HepG2 (cell line): ENCODE data around the gene MOSPD2. TPM values are rescaled to one million over a fixed set of nuclear protein-coding genes. Genes with fewer than 3 reads are reported as not detected.

ENCODE experiments used
- HOXA9 ChIP-seq: sonication (generic); formaldehyde crosslinking; IDR thresholded peaks from 2 replicates; pipeline ENCODE4 v1.8.1; 2022; ENCODE audit warnings: missing genetic modification reagents, mild to moderate bottlenecking, moderate library complexity, borderline replicate concordance
- MZF1 ChIP-seq: sonication (generic); formaldehyde crosslinking; IDR thresholded peaks from 2 replicates; pipeline ENCODE4 v1.8.1; 2023; ENCODE audit warnings: mild to moderate bottlenecking, missing genetic modification reagents, borderline replicate concordance
- PRMT3 ChIP-seq: sonication (generic); formaldehyde crosslinking; IDR thresholded peaks from 2 replicates; pipeline ENCODE4 v1.8.1; 2022; ENCODE audit warnings: low read depth, mild to moderate bottlenecking, moderate library complexity, missing genetic modification reagents, borderline replicate concordance
- RAD21 ChIP-seq: fragments of 450-650 bp; formaldehyde crosslinking; IDR thresholded peaks from 2 replicates; pipeline ENCODE4 v1.5.0; 2020; ENCODE audit warnings: mild to moderate bottlenecking
- YEATS2 ChIP-seq: sonication (generic); formaldehyde crosslinking; IDR thresholded peaks from 2 replicates; pipeline ENCODE4 v1.4.0; 2020; ENCODE audit warnings: missing genetic modification reagents, borderline replicate concordance
- ZNF20 ChIP-seq: sonication (generic); formaldehyde crosslinking; IDR thresholded peaks from 2 replicates; pipeline ENCODE4 v1.4.0; 2020; ENCODE audit warnings: mild to moderate bottlenecking, moderate library complexity, missing genetic modification reagents
- ZNF337 ChIP-seq: sonication (generic); formaldehyde crosslinking; IDR thresholded peaks from 2 replicates; pipeline ENCODE4 v1.5.1; 2020; ENCODE audit warnings: missing genetic modification reagents, low read depth, mild to moderate bottlenecking, borderline replicate concordance
- ZNF501 ChIP-seq: sonication (generic); formaldehyde crosslinking; IDR thresholded peaks from 2 replicates; pipeline ENCODE4 v1.5.1; 2020; ENCODE audit warnings: mild to moderate bottlenecking, moderate library complexity, missing genetic modification reagents
- ZNF589 ChIP-seq: sonication (generic); formaldehyde crosslinking; conservative IDR thresholded peaks from 2 replicates; pipeline ENCODE4 v1.8.0; 2022; ENCODE audit warnings: mild to moderate bottlenecking, moderate library complexity, missing genetic modification reagents
- ZNF644 ChIP-seq: IDR thresholded peaks from 2 replicates; pipeline ENCODE4 v1.6.1; 2016; ENCODE audit warnings: low read depth
- polyA plus RNA-seq, 8 experiments: library from polyadenylated mRNA; depleted of rRNA in 3 of 8; stranded (reverse) in 7 of 8; unstranded in 1 of 8; fragments of >200 nt; fragmentation: Illumina TruSeq in 4 of 8; extraction: Trizol in 4 of 8; gene quantifications; 2 replicates each; pipeline versions ENCODE4 v1.2.1 to v1.2.3, GENCODE V29; 2011 to 2016; ENCODE audit warnings: low read depth in 4 of 8, missing spikeins in 1 of 8, mixed read lengths in 1 of 8; ENCODE audit not compliant: insufficient read depth in 1 of 8
- total RNA-seq, 5 experiments: library from RNA; depleted of rRNA; stranded (reverse); fragments of >200 nt; fragmentation: Illumina TruSeq; extraction: Trizol; gene quantifications; 2 replicates each; pipeline ENCODE4 v1.2.3, GENCODE V29; 2016; ENCODE audit warnings: low read depth in 1 of 5
- TF ChIP-seq, protein P1 (sequence below), 2 experiments: fragments of 450-650 bp in 1 of 2; sonication (generic) in 1 of 2; formaldehyde crosslinking in 1 of 2; IDR thresholded peaks; 2 replicates each; pipeline versions ENCODE4 v1.6.1 to v1.8.0; 2016 to 2022; ENCODE audit warnings: antibody characterized with exemption in 1 of 2, mild to moderate bottlenecking in 1 of 2, missing genetic modification reagents in 1 of 2
- TF ChIP-seq, protein P2 (sequence below): sonication (generic); formaldehyde crosslinking; IDR thresholded peaks from 2 replicates; pipeline ENCODE4 v1.8.1; 2023; ENCODE audit warnings: mild to moderate bottlenecking, missing genetic modification reagents
- TF ChIP-seq, protein P3 (sequence below): sonication (generic); formaldehyde crosslinking; conservative IDR thresholded peaks from 2 replicates; pipeline ENCODE4 v1.5.0; 2020; ENCODE audit warnings: missing genetic modification reagents
- TF ChIP-seq, protein P4 (sequence below): IDR thresholded peaks from 2 replicates; pipeline ENCODE4 v1.6.1; 2016; ENCODE audit warnings: low read depth

MOSPD2 gene
- total and polyA plus RNA-seq, 2 of the 13 experiments (the other 11 are each of a cell fraction or from before 2014, with no cell fraction given) = 4.8 to 7.0 TPM

DNA sequence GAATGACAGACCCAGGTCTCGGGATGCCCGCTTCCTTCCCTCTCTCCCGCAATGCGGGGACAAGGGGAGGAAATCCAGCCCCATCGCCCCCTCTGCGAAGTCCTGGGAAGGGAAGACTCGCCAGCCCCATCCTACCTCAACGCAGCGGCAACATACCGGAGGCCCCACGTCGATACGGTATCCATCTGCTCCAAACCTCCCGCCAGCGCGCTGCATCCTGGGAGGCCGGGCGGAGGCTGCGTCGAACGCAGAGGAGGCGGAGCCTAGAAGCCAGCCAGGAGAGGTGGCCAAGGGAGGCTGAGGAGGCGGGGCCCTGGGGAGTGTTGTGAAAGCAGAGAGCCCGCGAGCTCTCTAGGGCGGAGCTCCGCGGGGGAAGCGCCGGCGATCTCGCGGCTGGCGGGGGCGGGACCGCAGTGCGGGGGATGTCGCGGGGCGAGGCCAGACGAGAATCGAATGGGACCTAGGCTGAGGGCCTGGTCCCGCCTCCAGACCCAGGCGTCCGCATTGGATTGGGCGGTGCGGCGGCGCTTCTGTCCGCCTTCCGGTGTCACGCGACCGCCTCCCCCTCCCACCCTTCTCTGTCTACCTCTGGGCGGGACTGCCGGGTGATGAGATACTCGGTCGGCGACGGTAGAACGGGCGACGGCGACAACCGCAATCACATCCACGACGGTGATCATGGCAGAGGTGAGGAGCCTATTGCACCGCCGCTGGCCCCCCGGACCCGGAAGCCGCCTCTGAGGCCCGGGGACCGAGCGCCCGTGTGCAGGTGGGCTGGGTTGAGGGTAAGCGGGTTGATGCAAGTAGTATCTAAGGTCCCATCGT lies at the start of gene MOSPD2, which contains the start of gene FANCB (continued):
- TF ChIP-seq, protein P1, sequence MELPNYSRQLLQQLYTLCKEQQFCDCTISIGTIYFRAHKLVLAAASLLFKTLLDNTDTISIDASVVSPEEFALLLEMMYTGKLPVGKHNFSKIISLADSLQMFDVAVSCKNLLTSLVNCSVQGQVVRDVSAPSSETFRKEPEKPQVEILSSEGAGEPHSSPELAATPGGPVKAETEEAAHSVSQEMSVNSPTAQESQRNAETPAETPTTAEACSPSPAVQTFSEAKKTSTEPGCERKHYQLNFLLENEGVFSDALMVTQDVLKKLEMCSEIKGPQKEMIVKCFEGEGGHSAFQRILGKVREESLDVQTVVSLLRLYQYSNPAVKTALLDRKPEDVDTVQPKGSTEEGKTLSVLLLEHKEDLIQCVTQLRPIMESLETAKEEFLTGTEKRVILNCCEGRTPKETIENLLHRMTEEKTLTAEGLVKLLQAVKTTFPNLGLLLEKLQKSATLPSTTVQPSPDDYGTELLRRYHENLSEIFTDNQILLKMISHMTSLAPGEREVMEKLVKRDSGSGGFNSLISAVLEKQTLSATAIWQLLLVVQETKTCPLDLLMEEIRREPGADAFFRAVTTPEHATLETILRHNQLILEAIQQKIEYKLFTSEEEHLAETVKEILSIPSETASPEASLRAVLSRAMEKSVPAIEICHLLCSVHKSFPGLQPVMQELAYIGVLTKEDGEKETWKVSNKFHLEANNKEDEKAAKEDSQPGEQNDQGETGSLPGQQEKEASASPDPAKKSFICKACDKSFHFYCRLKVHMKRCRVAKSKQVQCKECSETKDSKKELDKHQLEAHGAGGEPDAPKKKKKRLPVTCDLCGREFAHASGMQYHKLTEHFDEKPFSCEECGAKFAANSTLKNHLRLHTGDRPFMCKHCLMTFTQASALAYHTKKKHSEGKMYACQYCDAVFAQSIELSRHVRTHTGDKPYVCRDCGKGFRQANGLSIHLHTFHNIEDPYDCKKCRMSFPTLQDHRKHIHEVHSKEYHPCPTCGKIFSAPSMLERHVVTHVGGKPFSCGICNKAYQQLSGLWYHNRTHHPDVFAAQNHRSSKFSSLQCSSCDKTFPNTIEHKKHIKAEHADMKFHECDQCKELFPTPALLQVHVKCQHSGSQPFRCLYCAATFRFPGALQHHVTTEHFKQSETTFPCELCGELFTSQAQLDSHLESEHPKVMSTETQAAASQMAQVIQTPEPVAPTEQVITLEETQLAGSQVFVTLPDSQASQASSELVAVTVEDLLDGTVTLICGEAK (IDR thresholded peaks at IDR 0.05) = no peak
- TF ChIP-seq, protein P1 (CRISPR knock-in tag; IDR thresholded peaks at IDR 0.05) = no peak
- TF ChIP-seq HOXA9 (CRISPR knock-in tag) (no peak), MZF1 (CRISPR knock-in tag) (no peak), ZNF501 (CRISPR knock-in tag) (peak; percentile 41; the same call in 1 of the 2 replicates), ZNF589 (no peak), ZNF20 (no peak), ZNF644 (CRISPR knock-in tag) (no peak), YEATS2 (peak; percentile 50), PRMT3 (CRISPR knock-in tag) (no peak), ZNF337 (CRISPR knock-in tag) (no peak), RAD21 (CRISPR knock-in tag) (no peak)
- TF ChIP-seq, protein P2, sequence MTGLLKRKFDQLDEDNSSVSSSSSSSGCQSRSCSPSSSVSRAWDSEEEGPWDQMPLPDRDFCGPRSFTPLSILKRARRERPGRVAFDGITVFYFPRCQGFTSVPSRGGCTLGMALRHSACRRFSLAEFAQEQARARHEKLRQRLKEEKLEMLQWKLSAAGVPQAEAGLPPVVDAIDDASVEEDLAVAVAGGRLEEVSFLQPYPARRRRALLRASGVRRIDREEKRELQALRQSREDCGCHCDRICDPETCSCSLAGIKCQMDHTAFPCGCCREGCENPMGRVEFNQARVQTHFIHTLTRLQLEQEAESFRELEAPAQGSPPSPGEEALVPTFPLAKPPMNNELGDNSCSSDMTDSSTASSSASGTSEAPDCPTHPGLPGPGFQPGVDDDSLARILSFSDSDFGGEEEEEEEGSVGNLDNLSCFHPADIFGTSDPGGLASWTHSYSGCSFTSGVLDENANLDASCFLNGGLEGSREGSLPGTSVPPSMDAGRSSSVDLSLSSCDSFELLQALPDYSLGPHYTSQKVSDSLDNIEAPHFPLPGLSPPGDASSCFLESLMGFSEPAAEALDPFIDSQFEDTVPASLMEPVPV (CRISPR knock-in tag) = peak; percentile 61
- TF ChIP-seq, protein P3, sequence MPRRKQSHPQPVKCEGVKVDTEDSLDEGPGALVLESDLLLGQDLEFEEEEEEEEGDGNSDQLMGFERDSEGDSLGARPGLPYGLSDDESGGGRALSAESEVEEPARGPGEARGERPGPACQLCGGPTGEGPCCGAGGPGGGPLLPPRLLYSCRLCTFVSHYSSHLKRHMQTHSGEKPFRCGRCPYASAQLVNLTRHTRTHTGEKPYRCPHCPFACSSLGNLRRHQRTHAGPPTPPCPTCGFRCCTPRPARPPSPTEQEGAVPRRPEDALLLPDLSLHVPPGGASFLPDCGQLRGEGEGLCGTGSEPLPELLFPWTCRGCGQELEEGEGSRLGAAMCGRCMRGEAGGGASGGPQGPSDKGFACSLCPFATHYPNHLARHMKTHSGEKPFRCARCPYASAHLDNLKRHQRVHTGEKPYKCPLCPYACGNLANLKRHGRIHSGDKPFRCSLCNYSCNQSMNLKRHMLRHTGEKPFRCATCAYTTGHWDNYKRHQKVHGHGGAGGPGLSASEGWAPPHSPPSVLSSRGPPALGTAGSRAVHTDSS (CRISPR knock-in tag) = no peak
- TF ChIP-seq, protein P4, sequence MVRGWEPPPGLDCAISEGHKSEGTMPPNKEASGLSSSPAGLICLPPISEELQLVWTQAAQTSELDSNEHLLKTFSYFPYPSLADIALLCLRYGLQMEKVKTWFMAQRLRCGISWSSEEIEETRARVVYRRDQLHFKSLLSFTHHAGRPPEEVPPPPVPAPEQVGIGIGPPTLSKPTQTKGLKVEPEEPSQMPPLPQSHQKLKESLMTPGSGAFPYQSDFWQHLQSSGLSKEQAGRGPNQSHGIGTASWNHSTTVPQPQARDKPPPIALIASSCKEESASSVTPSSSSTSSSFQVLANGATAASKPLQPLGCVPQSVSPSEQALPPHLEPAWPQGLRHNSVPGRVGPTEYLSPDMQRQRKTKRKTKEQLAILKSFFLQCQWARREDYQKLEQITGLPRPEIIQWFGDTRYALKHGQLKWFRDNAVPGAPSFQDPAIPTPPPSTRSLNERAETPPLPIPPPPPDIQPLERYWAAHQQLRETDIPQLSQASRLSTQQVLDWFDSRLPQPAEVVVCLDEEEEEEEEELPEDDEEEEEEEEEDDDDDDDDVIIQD (CRISPR knock-in tag) = peak; percentile 31; the same call in 1 of the 2 replicates
